GM06990 (cell line): Measurements from ENCODE around the gene STX7.

Source experiments
- DNase-seq: peaks from one replicate; pipeline ENCODE4 v3.0.0-alpha.2; 2011; ENCODE audit not compliant: insufficient read length; ENCODE audit errors: extremely low read depth
- H3K27me3 ChIP-seq: replicated peaks from 2 replicates; pipeline ENCODE4 v1.6.0; 2011; ENCODE audit warnings: low read length; ENCODE audit not compliant: control insufficient read depth, insufficient read depth
- H3K36me3 ChIP-seq: 2 replicates; pipeline ENCODE4 v1.5.1; 2011; ENCODE audit warnings: low read length; ENCODE audit not compliant: control insufficient read depth, insufficient read depth
- H3K4me3 ChIP-seq: replicated peaks from 2 replicates; pipeline ENCODE4 v1.5.1; 2011; ENCODE audit warnings: low read depth, mild to moderate bottlenecking, control low read depth, low read length
- CTCF ChIP-seq: IDR thresholded peaks from 2 replicates; pipeline ENCODE4 v1.5.1; 2011; ENCODE audit warnings: low read length, control low read depth, mild to moderate bottlenecking, inconsistent platforms; ENCODE audit not compliant: insufficient read depth, poor library complexity, severe bottlenecking

The STX7 gene

GRCh38 chr6:132525866-132526265, 12.9 kb upstream of the STX7 start:
- Histone ChIP-seq H3K4me3 (no peak overlapping the region), H3K36me3 (no peaks in the 10 kb centered on the region), H3K27me3 (no peaks in the 10 kb centered on the region)
- no peak for DNase-seq
- no peak for TF ChIP-seq CTCF

- no peak for DNase-seq
- Histone ChIP-seq H3K36me3 (no peaks in the 10 kb centered on the region), H3K4me3 (no peak overlapping the region), H3K27me3 (no peaks in the 10 kb centered on the region)
- no peak for TF ChIP-seq CTCF
These were observed 11.7 kb upstream of the STX7 start for GRCh38 chr6:132524646-132525045.

GRCh38 chr6:132520953-132521352, 8.0 kb upstream of the STX7 start:
- H3K36me3 ChIP-seq = no peaks in the 10 kb centered on the region

GRCh38 chr6:132515386-132515785, 2.5 kb upstream of the STX7 start:
- no peaks in the 10 kb centered on the region for H3K27me3 ChIP-seq
- H3K36me3 ChIP-seq = no peaks in the 10 kb centered on the region
- no peak for DNase-seq
- H3K4me3 ChIP-seq = no peak overlapping the region
- no peak for TF ChIP-seq CTCF

More at GRCh38 chr6:132520953-132521352, 8.0 kb upstream of the STX7 start:
- Histone ChIP-seq H3K27me3 (no peaks in the 10 kb centered on the region), H3K4me3 (no peak overlapping the region)
- TF ChIP-seq CTCF = no peak
- no peak for DNase-seq

GRCh38 chr6:132513831-132514545, 1.1 kb upstream of the STX7 start:
- H3K4me3 ChIP-seq = no peak overlapping the region; the same call in 1 of the 2 replicates
- no peak for TF ChIP-seq CTCF
- DNase-seq = no peak

GRCh38 chr6:132512342-132512637, 626 bp downstream of the STX7 start:
- Histone ChIP-seq H3K4me3 (peak overlapping the region; percentile 84), H3K36me3 (peaks cover 5% of the 10 kb centered on the region), H3K27me3 (no peaks in the 10 kb centered on the region)
- no peak for DNase-seq
- TF ChIP-seq CTCF = no peak

More at GRCh38 chr6:132513831-132514545, 1.1 kb upstream of the STX7 start:
- Histone ChIP-seq H3K36me3 (no peaks in the 10 kb centered on the region), H3K27me3 (no peaks in the 10 kb centered on the region)
